ENCODE results near the gene STK10. TPM values are rescaled to one million over a fixed set of nuclear protein-coding genes. Genes with fewer than 3 reads are reported as not detected.
"Not testable (repeated sequence)": the region's sequence is repeated elsewhere in the genome, so short reads cannot be mapped to it uniquely, and the experiment has no call there.

The STK10 gene
- total RNA-seq, 2 donors from 2014 or later, result 126 to 134 TPM

GRCh38 chr5:172168311-172168710 is 19.7 kb downstream of the STK10 start:
- no peak for DNase-seq
- no peaks in the 10 kb centered on the region for H3K27me3 Mint-ChIP-seq (ENCODE audit: low read depth)
- H3K9me3 Mint-ChIP-seq, result no peaks in the 10 kb centered on the region
- H3K27ac Mint-ChIP-seq, result peak overlapping the region; percentile 1
- peaks cover 3 to 5% of the 10 kb centered on the region in 2 donors for H3K36me3 Mint-ChIP-seq (ENCODE audit: insufficient read depth in 2 of 2)
- H3K4me1 Mint-ChIP-seq (ENCODE audit: low read depth), result peaks cover 81% of the 10 kb centered on the region
- no peak overlapping the region for H3K4me3 Mint-ChIP-seq
- ATAC-seq (replicated peaks in 1 of 2), result no peak

- no peak for ATAC-seq (replicated peaks in 1 of 2)
- no peaks in the 10 kb centered on the region for H3K9me3 Mint-ChIP-seq
- peak overlapping the region; percentile 1 for H3K27ac Mint-ChIP-seq
- no peak for DNase-seq
- H3K27me3 Mint-ChIP-seq (ENCODE audit: low read depth), result no peaks in the 10 kb centered on the region
- H3K36me3 Mint-ChIP-seq (ENCODE audit: insufficient read depth in 2 of 2), result peaks cover 3 to 5% of the 10 kb centered on the region in 2 donors
- peaks cover 78% of the 10 kb centered on the region for H3K4me1 Mint-ChIP-seq (ENCODE audit: low read depth)
- H3K4me3 Mint-ChIP-seq, result no peak overlapping the region
Measured at GRCh38 chr5:172167895-172168294, 20.1 kb downstream of the STK10 start.

DNA sequence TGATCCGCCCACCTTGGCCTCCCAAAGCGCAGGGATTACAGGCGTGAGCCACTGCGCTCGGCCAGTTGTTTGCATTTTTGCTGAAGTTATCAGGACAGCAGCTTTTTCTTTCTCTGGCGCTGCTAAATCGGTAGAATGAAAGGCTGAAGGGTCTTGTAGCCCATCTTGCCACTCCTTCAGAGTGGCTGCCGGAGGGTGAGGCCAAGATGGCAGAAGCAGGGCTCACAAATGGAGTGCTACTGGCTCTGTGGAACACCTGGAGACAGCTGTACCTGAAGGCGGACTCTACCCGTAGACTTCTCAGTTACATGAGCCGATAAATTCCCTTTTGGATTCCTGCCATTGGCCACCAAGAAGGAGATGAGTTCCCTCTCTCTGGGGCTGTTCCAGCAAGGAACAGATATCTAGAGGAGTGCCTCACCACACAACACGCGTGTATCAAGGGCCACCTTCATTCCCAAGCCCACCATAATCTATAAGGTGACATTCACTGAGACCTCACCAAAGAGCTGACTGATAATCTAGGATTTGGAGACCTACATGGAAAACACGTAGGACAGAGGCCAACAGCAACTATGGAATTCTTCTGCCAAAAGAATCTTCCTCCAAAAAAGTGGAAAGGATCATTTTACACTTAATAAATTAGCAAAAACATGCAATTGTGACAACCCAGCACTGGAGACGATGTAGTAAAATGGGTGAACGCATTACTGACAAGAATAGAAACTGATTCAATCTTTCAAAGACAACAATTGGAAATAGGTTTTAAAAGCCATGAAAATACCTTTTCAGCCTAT is 21.8 kb downstream of the STK10 start:
- no peaks in the 10 kb centered on the region for H3K9me3 Mint-ChIP-seq
- H3K4me1 Mint-ChIP-seq (ENCODE audit: low read depth), result peaks cover 75% of the 10 kb centered on the region
- H3K27me3 Mint-ChIP-seq (ENCODE audit: low read depth), result no peaks in the 10 kb centered on the region
- no peak for DNase-seq
- peaks cover 4 to 7% of the 10 kb centered on the region in 2 donors for H3K36me3 Mint-ChIP-seq (ENCODE audit: insufficient read depth in 2 of 2)
- no peak for ATAC-seq (replicated peaks in 1 of 2)
- H3K27ac Mint-ChIP-seq, result peak overlapping the region; percentile 50
- no peak overlapping the region for H3K4me3 Mint-ChIP-seq

DNA sequence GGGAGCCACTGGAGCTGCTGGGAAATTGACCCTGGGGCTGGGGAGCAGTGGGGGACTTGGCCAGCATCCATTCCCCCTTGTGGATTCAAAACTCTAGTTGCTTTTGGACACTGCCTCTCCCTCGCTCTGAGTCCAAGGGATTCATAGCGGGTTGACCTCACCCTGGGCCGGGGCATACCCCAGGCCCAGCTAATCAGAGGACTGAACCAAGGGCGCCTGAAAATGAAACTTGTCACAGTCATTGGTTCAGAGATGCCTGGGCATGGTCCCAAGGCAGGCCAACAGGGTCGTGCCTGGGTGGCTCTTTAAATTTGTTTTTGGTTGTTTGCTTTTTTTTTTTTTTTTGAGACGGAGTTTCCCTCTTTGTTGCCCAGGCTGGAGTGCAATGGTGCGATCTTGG is 22.6 kb downstream of the STK10 start:
- Mint-ChIP-seq H3K9me3 (no peaks in the 10 kb centered on the region), H3K36me3 (ENCODE audit: insufficient read depth in 2 of 2) (peaks cover 4 to 7% of the 10 kb centered on the region in 2 donors), H3K4me1 (ENCODE audit: low read depth) (peaks cover 75% of the 10 kb centered on the region), H3K27me3 (ENCODE audit: low read depth) (no peaks in the 10 kb centered on the region), H3K27ac (no peak overlapping the region), H3K4me3 (no peak overlapping the region)
- DNase-seq (no peak), ATAC-seq (replicated peaks in 1 of 2) (no peak)

GRCh38 chr5:172164769-172165212 is 23.2 kb downstream of the STK10 start:
- Mint-ChIP-seq H3K4me3 (no peak overlapping the region), H3K27me3 (ENCODE audit: low read depth) (no peaks in the 10 kb centered on the region), H3K9me3 (no peaks in the 10 kb centered on the region), H3K4me1 (ENCODE audit: low read depth) (peaks cover 70% of the 10 kb centered on the region), H3K27ac (no peak overlapping the region), H3K36me3 (ENCODE audit: insufficient read depth in 2 of 2) (peaks cover 3 to 4% of the 10 kb centered on the region in 2 donors)
- DNase-seq, result no peak
- ATAC-seq (replicated peaks in 1 of 2), result no peak

DNA sequence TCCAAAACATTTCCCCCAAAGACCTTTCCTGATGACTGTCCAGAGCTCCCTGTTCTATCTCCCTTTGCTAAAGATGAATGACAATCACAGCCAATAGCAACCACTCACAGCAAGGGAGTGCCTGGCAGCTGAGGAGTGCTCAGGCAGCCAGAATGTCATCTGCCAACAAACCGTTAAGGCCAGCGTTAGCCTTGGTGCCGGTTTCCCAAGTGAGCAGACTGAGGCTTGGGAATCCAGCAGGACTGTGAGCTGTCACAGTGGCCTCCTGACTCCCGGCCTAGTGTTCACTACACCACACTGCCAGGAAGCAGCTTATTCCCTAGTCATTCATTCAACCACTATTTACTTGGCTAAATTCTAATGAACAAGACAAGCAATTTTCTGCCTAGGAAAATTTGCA is 24.7 kb downstream of the STK10 start:
- Mint-ChIP-seq H3K4me3 (no peak overlapping the region), H3K27ac (peak overlapping the region; percentile 55), H3K36me3 (ENCODE audit: insufficient read depth in 2 of 2) (peaks cover 4 to 8% of the 10 kb centered on the region in 2 donors), H3K4me1 (ENCODE audit: low read depth) (peaks cover 66% of the 10 kb centered on the region), H3K27me3 (ENCODE audit: low read depth) (no peaks in the 10 kb centered on the region), H3K9me3 (no peaks in the 10 kb centered on the region)
- no peak for DNase-seq
- no peak for ATAC-seq (replicated peaks in 1 of 2)

DNA sequence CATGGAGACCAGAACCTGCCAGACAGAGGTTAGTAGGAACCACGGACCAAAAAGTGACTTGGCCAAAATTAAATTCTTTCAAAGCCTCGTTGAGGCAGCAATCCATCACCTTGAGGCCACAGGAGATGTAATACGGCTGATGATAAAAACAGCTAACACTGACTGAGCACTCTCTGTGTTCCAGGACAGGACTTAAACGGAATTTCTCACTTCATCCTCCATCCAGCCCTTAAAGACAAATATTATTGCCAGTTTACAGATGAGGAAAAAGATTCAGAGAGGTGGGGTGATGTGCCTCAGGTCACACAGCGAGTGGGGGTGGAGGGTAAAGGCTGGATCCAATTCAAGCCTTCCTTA is 25.1 kb downstream of the STK10 start:
- peak overlapping the region; percentile 55 for H3K27ac Mint-ChIP-seq

DNA sequence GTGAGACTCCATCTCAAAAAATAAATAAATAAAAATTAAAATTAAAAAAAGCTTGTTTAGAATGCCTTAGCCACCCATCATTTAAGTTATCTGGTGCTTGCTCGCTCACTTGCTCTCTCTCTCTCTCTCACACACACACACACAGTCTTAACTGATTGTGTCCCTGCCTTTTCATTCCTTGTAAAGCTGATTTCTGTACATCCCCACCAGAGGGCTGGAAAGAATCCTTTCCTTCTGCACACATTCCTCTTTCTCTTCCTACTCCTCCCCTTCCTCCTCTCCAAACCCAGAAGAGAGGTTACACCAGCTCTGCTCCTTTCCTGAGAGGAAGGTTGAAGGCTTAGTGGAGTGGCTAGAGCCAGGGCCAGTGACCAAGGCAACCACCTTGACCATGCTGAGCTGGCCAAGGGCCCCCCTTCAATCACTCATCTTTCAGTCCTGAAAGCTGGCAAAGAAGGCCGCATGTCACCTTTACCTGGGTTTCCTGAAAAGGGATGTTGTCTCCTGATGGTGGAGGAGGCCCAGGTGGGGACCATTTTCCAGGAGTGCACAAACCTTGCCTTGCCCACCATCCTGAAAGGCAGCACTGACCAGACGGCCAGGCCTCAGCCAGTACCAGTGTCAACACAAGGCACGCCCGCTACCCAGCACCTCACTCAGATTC is 25.6 kb downstream of the STK10 start:
- peaks cover 57% of the 10 kb centered on the region for H3K4me1 Mint-ChIP-seq (ENCODE audit: low read depth)
- no peak overlapping the region for H3K4me3 Mint-ChIP-seq
- H3K9me3 Mint-ChIP-seq, result no peaks in the 10 kb centered on the region
- ATAC-seq (replicated peaks in 1 of 2) (no peak), DNase-seq (no peak)
- peaks cover 4 to 8% of the 10 kb centered on the region in 2 donors for H3K36me3 Mint-ChIP-seq (ENCODE audit: insufficient read depth in 2 of 2)
- no peaks in the 10 kb centered on the region for H3K27me3 Mint-ChIP-seq (ENCODE audit: low read depth)
- H3K27ac Mint-ChIP-seq, result peak overlapping the region; percentile 63

More for the DNA sequence above, 25.1 kb downstream of the STK10 start:
- H3K9me3 Mint-ChIP-seq, result no peaks in the 10 kb centered on the region
- peaks cover 62% of the 10 kb centered on the region for H3K4me1 Mint-ChIP-seq (ENCODE audit: low read depth)
- DNase-seq (no peak), ATAC-seq (replicated peaks in 1 of 2) (no peak)
- no peaks in the 10 kb centered on the region for H3K27me3 Mint-ChIP-seq (ENCODE audit: low read depth)
- H3K36me3 Mint-ChIP-seq (ENCODE audit: insufficient read depth in 2 of 2), result peaks cover 4 to 8% of the 10 kb centered on the region in 2 donors
- no peak overlapping the region for H3K4me3 Mint-ChIP-seq

DNA sequence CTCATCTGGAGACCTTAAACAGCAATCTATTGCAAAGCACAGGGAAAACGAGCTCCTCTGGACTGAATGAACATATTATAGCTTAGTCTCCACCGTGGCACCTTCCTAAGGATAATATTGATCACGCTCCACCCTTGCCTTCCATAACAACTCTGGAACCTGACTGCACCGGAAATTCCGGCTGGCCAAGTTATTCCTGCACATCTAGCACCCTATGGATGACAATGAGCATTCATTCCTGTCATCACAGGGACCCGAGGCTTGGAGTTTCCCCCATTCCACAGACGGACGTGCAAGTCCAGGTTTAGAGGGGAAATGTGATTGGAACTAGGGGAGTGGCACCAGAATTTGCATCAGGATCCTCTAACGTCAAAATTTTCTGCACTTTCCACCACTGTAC is 27.5 kb downstream of the STK10 start:
- Mint-ChIP-seq H3K27ac (peak overlapping the region; percentile 25), H3K4me3 (no peak overlapping the region), H3K27me3 (ENCODE audit: low read depth) (no peaks in the 10 kb centered on the region), H3K36me3 (ENCODE audit: insufficient read depth in 2 of 2) (peaks cover 6 to 11% of the 10 kb centered on the region in 2 donors), H3K9me3 (no peaks in the 10 kb centered on the region), H3K4me1 (ENCODE audit: low read depth) (peaks cover 63% of the 10 kb centered on the region)
- DNase-seq (no peak), ATAC-seq (replicated peaks in 1 of 2) (no peak)

DNA sequence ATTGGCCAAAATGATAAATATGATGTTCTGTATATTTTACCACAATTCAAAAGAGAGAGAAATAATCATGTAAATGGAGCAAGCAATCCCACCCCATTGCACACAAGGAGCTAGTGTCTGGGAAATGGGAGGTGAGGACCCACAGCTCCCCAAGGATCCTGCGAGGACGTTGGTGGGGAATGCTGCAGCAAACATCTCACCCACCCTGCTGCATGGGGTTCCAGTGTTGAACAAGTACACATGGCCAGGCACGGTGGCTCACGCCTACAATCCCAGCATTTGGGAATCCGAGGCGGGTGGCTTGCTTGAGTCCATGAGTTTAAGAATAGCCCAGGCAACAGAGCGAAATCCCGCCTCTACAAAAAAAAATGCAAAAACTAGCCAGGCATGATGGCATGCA is 29.0 kb downstream of the STK10 start:
- H3K4me1 Mint-ChIP-seq (ENCODE audit: low read depth), result peaks cover 67% of the 10 kb centered on the region

DNA sequence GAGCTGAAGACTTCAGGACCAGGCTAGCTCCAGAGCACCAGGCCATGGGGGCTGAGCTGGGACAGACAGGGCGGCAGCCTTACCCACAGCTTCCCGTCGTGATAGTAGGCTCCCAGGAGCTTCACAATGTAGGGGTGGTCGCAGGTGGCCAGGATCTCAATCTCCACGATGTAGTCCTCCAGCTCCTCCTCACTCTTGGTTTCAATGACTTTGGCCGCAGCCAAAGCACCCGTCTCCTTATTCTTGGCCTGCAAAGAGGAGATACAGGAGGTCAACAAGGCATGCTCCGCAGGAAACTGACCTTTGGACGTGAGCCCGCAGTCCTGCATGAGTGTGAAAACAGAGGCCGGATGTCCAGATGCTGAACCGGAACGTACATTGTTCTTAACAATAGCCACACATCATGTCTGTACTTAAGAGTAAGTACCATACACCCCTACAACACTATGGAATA is 31.5 kb downstream of the STK10 start:
- ATAC-seq (replicated peaks in 1 of 2), result no peak
- Mint-ChIP-seq H3K9me3 (no peaks in the 10 kb centered on the region), H3K27me3 (ENCODE audit: low read depth) (no peaks in the 10 kb centered on the region), H3K27ac (peak overlapping the region; percentile 89), H3K36me3 (ENCODE audit: insufficient read depth in 2 of 2) (peaks cover 19 to 24% of the 10 kb centered on the region in 2 donors), H3K4me1 (ENCODE audit: low read depth) (peaks cover 65% of the 10 kb centered on the region), H3K4me3 (no peak overlapping the region)
- DNase-seq, result no peak

More for the DNA sequence above, 29.0 kb downstream of the STK10 start:
- Mint-ChIP-seq H3K9me3 (no peaks in the 10 kb centered on the region), H3K27me3 (ENCODE audit: low read depth) (no peaks in the 10 kb centered on the region), H3K4me3 (peak overlapping the region in 1 of 2 donors; percentile 11), H3K36me3 (ENCODE audit: insufficient read depth in 2 of 2) (peaks cover 14 to 16% of the 10 kb centered on the region in 2 donors), H3K27ac (peak overlapping the region; percentile 79)
- DNase-seq (no peak), ATAC-seq (replicated peaks in 1 of 2) (no peak)

DNA sequence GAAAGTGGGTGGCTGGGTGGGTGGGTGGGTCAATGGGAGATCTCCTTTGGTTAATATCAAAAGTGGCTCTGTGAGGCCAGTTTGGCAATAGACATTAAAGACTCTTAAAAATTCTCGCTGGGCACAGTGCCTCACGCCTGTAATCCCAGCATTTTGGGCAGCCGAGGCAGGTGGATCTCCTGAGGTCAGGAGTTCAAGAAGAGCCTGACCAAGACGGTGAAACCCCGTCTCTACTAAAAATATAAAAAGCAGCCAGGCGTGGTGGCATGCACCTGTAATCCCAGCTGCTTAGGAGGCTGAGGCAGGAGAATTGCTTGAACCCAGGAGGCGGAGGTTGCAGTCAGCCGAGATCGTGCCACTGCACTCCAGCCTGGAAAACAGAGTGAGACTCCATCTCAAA is 32.9 kb downstream of the STK10 start:
- not testable (repeated sequence) for ATAC-seq (replicated peaks in 1 of 2); H3K9me3 Mint-ChIP-seq; H3K4me3 Mint-ChIP-seq; DNase-seq; H3K27me3 Mint-ChIP-seq (ENCODE audit: low read depth); H3K27ac Mint-ChIP-seq
- peaks cover 66% of the 10 kb centered on the region for H3K4me1 Mint-ChIP-seq (ENCODE audit: low read depth)
- H3K36me3 Mint-ChIP-seq (ENCODE audit: insufficient read depth in 2 of 2), result peaks cover 22 to 24% of the 10 kb centered on the region in 2 donors

- Mint-ChIP-seq H3K27me3 (ENCODE audit: low read depth) (no peaks in the 10 kb centered on the region), H3K9me3 (no peaks in the 10 kb centered on the region), H3K27ac (peak overlapping the region; percentile 51), H3K4me1 (ENCODE audit: low read depth) (peaks cover 59% of the 10 kb centered on the region), H3K4me3 (no peak overlapping the region), H3K36me3 (ENCODE audit: insufficient read depth in 2 of 2) (peaks cover 21 to 24% of the 10 kb centered on the region in 2 donors)
- ATAC-seq (replicated peaks in 1 of 2) (no peak), DNase-seq (no peak)
Measured at GRCh38 chr5:172153695-172154094, 34.3 kb downstream of the STK10 start.

Measured in activated T-cell treated with anti-CD3 and anti-CD28 coated beads, Interleukin-2, amount 50 U/mL, for 72 hours (primary cell).